Measurements from ENCODE around the gene ITPKC. TPM values are rescaled to one million over a fixed set of nuclear protein-coding genes. Genes with fewer than 3 reads are reported as not detected.

Gene ITPKC
- total and polyA plus RNA-seq, 10 of the 15 experiments (the other 5 are each of a cell fraction or from before 2014, with no cell fraction given) = 0.03 to 6.4 (median 3.5) TPM

DNA sequence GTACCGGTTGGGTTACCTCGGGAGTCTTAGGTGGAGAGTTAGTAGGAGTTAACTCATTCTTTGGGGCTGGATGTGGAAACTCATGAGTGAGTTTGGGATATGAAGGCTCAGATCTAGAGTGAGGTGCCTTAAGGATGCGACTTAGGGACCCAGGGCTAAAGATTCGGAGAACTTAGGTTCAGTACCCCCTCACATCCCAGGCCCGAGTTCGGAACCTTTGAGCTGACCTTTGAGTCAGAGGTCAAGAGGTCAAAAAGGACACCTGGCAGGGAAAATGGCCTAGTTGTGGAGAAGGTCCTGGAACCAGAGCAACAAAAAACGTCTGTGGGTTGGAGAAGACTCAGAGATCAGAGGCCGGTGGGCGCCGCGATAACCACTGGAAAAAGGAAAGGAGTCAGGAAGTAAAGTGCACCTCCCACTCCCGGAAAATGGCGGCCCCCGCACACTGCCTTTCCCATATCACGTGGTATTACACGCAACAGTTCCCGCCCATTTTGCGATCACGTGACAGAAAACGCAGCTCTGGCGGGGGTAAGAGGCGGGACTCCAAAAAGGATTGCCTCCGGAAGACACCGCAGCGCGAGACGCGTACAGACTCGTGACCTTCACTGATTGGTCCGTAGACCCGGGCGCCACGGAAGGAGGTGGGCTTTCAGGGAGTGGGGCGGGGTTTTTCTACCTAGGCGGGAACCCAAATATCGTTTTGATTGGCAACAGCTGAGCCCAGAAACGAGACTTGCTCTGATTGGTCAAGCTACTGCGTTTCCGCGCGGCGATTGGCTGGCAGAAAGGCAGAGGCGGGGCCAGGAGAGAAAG, 33.4 kb downstream of the ITPKC start, which contains the start of gene ACTMAP (continued):
- TF ChIP-seq RELA (IDR thresholded peaks at IDR 0.05; ENCODE audit: borderline replicate concordance, partially characterized antibody) (peak; percentile 90), BRCA1 (IDR thresholded peaks at IDR 0.05; ENCODE audit: low read depth, low read length) (no peak), SUPT20H (IDR thresholded peaks at IDR 0.05; ENCODE audit: borderline replicate concordance, control insufficient read depth, low read depth, low read length) (no peak), SREBF2 (IDR thresholded peaks at IDR 0.05; ENCODE audit: low read length) (no peak), SP1 (IDR thresholded peaks at IDR 0.05; ENCODE audit: low read depth, low read length) (peak; percentile 93), POLR2A (IDR thresholded peaks at IDR 0.05; ENCODE audit: low read depth, low read length) (peak; percentile 57; the same call in 1 of the 2 replicates), FOS (IDR thresholded peaks at IDR 0.05; ENCODE audit: borderline replicate concordance, extremely low read depth, insufficient read length) (peak; percentile 72), YY1 (IDR thresholded peaks at IDR 0.05; ENCODE audit: low read depth, low read length) (peak; percentile 99), SREBF1 (IDR thresholded peaks at IDR 0.05; ENCODE audit: low read length) (peak; percentile 70), BACH1 (IDR thresholded peaks at IDR 0.05; ENCODE audit: borderline replicate concordance) (peak; percentile 34; the same call in 1 of the 2 replicates), RAD51 (IDR thresholded peaks at IDR 0.05) (peak; percentile 100), ATF7 (IDR thresholded peaks at IDR 0.05; ENCODE audit: low read depth) (peak; percentile 80), MXI1 (IDR thresholded peaks at IDR 0.05; ENCODE audit: low read depth, low read length) (peak; percentile 46; the same call in 1 of the 2 replicates), EGR1 (IDR thresholded peaks at IDR 0.05; ENCODE audit: borderline replicate concordance in 1 of 2, low read depth in 2 of 2, low read length in 2 of 2) (peak in 1 of 2 experiments; percentile 73; a peak in 2 of 3 replicates), RFX5 (IDR thresholded peaks at IDR 0.05; ENCODE audit: low read depth, low read length) (peak; percentile 98), IKZF1 (conservative IDR thresholded peaks at IDR 0.05) (peak; percentile 95), EP300 (IDR thresholded peaks at IDR 0.05; ENCODE audit: borderline replicate concordance in 1 of 2, control insufficient read depth in 1 of 2, low read depth in 2 of 2, low read length in 2 of 2) (peak in 1 of 2 experiments; percentile 55; a peak in 1 of 4 replicates)
- TF ChIP-seq, protein P1, sequence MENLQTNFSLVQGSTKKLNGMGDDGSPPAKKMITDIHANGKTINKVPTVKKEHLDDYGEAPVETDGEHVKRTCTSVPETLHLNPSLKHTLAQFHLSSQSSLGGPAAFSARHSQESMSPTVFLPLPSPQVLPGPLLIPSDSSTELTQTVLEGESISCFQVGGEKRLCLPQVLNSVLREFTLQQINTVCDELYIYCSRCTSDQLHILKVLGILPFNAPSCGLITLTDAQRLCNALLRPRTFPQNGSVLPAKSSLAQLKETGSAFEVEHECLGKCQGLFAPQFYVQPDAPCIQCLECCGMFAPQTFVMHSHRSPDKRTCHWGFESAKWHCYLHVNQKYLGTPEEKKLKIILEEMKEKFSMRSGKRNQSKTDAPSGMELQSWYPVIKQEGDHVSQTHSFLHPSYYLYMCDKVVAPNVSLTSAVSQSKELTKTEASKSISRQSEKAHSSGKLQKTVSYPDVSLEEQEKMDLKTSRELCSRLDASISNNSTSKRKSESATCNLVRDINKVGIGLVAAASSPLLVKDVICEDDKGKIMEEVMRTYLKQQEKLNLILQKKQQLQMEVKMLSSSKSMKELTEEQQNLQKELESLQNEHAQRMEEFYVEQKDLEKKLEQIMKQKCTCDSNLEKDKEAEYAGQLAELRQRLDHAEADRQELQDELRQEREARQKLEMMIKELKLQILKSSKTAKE (IDR thresholded peaks at IDR 0.05; ENCODE audit: low read depth, poor library complexity, severe bottlenecking) = peak; percentile 46
- TF ChIP-seq, protein P2, sequence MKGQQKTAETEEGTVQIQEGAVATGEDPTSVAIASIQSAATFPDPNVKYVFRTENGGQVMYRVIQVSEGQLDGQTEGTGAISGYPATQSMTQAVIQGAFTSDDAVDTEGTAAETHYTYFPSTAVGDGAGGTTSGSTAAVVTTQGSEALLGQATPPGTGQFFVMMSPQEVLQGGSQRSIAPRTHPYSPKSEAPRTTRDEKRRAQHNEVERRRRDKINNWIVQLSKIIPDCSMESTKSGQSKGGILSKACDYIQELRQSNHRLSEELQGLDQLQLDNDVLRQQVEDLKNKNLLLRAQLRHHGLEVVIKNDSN (IDR thresholded peaks at IDR 0.05; ENCODE audit: borderline replicate concordance, extremely low read length, insufficient read depth, low read depth, low read length) = peak; percentile 94
- TF ChIP-seq, protein P3, sequence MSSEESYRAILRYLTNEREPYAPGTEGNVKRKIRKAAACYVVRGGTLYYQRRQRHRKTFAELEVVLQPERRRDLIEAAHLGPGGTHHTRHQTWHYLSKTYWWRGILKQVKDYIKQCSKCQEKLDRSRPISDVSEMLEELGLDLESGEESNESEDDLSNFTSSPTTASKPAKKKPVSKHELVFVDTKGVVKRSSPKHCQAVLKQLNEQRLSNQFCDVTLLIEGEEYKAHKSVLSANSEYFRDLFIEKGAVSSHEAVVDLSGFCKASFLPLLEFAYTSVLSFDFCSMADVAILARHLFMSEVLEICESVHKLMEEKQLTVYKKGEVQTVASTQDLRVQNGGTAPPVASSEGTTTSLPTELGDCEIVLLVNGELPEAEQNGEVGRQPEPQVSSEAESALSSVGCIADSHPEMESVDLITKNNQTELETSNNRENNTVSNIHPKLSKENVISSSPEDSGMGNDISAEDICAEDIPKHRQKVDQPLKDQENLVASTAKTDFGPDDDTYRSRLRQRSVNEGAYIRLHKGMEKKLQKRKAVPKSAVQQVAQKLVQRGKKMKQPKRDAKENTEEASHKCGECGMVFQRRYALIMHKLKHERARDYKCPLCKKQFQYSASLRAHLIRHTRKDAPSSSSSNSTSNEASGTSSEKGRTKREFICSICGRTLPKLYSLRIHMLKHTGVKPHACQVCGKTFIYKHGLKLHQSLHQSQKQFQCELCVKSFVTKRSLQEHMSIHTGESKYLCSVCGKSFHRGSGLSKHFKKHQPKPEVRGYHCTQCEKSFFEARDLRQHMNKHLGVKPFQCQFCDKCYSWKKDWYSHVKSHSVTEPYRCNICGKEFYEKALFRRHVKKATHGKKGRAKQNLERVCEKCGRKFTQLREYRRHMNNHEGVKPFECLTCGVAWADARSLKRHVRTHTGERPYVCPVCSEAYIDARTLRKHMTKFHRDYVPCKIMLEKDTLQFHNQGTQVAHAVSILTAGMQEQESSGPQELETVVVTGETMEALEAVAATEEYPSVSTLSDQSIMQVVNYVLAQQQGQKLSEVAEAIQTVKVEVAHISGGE (CRISPR knock-in tag; IDR thresholded peaks at IDR 0.05) = peak; percentile 69; the same call in 1 of the 2 replicates
- TF ChIP-seq, protein P4, sequence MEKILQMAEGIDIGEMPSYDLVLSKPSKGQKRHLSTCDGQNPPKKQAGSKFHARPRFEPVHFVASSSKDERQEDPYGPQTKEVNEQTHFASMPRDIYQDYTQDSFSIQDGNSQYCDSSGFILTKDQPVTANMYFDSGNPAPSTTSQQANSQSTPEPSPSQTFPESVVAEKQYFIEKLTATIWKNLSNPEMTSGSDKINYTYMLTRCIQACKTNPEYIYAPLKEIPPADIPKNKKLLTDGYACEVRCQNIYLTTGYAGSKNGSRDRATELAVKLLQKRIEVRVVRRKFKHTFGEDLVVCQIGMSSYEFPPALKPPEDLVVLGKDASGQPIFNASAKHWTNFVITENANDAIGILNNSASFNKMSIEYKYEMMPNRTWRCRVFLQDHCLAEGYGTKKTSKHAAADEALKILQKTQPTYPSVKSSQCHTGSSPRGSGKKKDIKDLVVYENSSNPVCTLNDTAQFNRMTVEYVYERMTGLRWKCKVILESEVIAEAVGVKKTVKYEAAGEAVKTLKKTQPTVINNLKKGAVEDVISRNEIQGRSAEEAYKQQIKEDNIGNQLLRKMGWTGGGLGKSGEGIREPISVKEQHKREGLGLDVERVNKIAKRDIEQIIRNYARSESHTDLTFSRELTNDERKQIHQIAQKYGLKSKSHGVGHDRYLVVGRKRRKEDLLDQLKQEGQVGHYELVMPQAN (conservative IDR thresholded peaks at IDR 0.05) = peak; percentile 63; the same call in 1 of the 2 replicates

All from GM12878 (cell line).